Gastrocnemius medialis (tissue), 4 donors: ENCODE results near the gene ZNF536. TPM values are rescaled to one million over a fixed set of nuclear protein-coding genes. Genes with fewer than 3 reads are reported as not detected.

Experiments
- ATAC-seq, 2 donors: fragments of 150-250 bp; one replicate each; pipeline ENCODE4 v1.9.1; 2016
- DNase-seq, 2 donors: peaks; one replicate each; pipeline ENCODE4 v3.0.0-alpha.2; 2019
- H3K27ac ChIP-seq, 4 donors: fragments of 200-600 bp; sonication (generic); 1 replicate in 1 of 4; 2 replicates in 3 of 4; pipeline ENCODE4 v1.5.1; 2016 to 2018; ENCODE audit warnings: mild to moderate bottlenecking in 2 of 4, moderate library complexity in 1 of 4
- H3K27me3 ChIP-seq, 3 donors: fragments of 200-600 bp; sonication (generic) in 2 of 3; 1 replicate in 1 of 3; 2 replicates in 2 of 3; pipeline versions ENCODE4 v1.5.1 to v1.6.0; 2016 to 2019; ENCODE audit warnings: mild to moderate bottlenecking in 1 of 3, moderate library complexity in 1 of 3
- H3K36me3 ChIP-seq, 2 donors: fragments of 200-600 bp; sonication (generic) in 1 of 2; one replicate each; pipeline ENCODE4 v1.5.1; 2017 to 2018
- H3K4me1 ChIP-seq, 2 donors: fragments of 200-600 bp; sonication (generic) in 1 of 2; one replicate each; pipeline ENCODE4 v1.5.1; 2016 to 2017; ENCODE audit warnings: mild to moderate bottlenecking in 2 of 2
- H3K4me3 ChIP-seq, 4 donors: fragments of 200-600 bp; sonication (generic) in 3 of 4; 1 replicate in 1 of 4; 2 replicates in 3 of 4; pipeline ENCODE4 v1.5.1; 2016 to 2019; ENCODE audit warnings: mild to moderate bottlenecking in 2 of 4
- H3K9me3 ChIP-seq, 3 donors: fragments of 200-600 bp; sonication (generic) in 2 of 3; 1 replicate in 1 of 3; 2 replicates in 2 of 3; pipeline ENCODE4 v1.5.1; 2016 to 2019
- CTCF ChIP-seq, 5 experiments: fragments of 450-650 bp in 3 of 5; fragments of 200-600 bp in 2 of 5; sonication (generic) in 2 of 5; IDR thresholded peaks in 4 of 5; conservative IDR thresholded peaks in 1 of 5; 1 replicate in 4 of 5; 2 replicates in 1 of 5; pipeline ENCODE4 v1.5.1; 2016 to 2019; ENCODE audit warnings: antibody characterized with exemption in 5 of 5, mild to moderate bottlenecking in 3 of 5, moderate library complexity in 3 of 5
- POLR2A ChIP-seq, 2 donors: fragments of 450-650 bp; IDR thresholded peaks; one replicate each; pipeline ENCODE4 v1.6.1; 2017; ENCODE audit warnings: antibody characterized with exemption in 2 of 2, mild to moderate bottlenecking in 2 of 2, moderate library complexity in 2 of 2
- in situ Hi-C, 4 donors: fragments of 200-750 bp; cut with MboI; loops; one replicate each; pipeline versions ENCODE4 v1.15.0 to v1.8.0; 2017; ENCODE audit warnings: low sequenced_read_pairs in 4 of 4
- intact Hi-C: fragments of 100-400 bp; cut with DNase I; formaldehyde crosslinking; loops from one replicate; pipeline ENCODE4 v1.15.1; 2023; ENCODE audit warnings: low total_unique reads
- total RNA-seq, 4 donors: library from RNA; depleted of rRNA; stranded (reverse); fragments of >200 nt; gene quantifications; one replicate each; pipeline versions ENCODE4 v1.1.0 to v1.2.3, GENCODE V29; 2016

The ZNF536 gene
- total RNA-seq, 4 donors from 2014 or later, result 0.12 to 0.44 (median 0.20) TPM; not detected in 1

- ATAC-seq (no peak), DNase-seq (no peak)
- Histone ChIP-seq H3K4me1 (no peaks in the 10 kb centered on the region), H3K9me3 (no peaks in the 10 kb centered on the region), H3K27ac (no peak overlapping the region), H3K4me3 (no peak overlapping the region), H3K36me3 (no peaks in the 10 kb centered on the region), H3K27me3 (peaks cover 0 to 5% (median 0%) of the 10 kb centered on the region in 3 donors)
- in situ Hi-C loops (no loop called here), intact Hi-C loops (no loop called here)
- TF ChIP-seq POLR2A (IDR thresholded peaks at IDR 0.05) (no peak), CTCF (IDR thresholded peaks at IDR 0.05 in 4 of 5, conservative IDR thresholded peaks at IDR 0.05 in 1 of 5) (no peak)
These were observed 70.5 kb downstream of the ZNF536 start for GRCh38 chr19:30442674-30443073.

- in situ Hi-C loops, result no loop called here
- ATAC-seq, result no peak
These were observed 71.5 kb downstream of the ZNF536 start for GRCh38 chr19:30443531-30444252.

GRCh38 chr19:30444253-30444671 lies 72.1 kb downstream of the ZNF536 start:
- H3K4me3 ChIP-seq, result no peak overlapping the region
- H3K27me3 ChIP-seq, result peaks cover 0 to 13% (median 4%) of the 10 kb centered on the region in 3 donors
- H3K9me3 ChIP-seq, result no peaks in the 10 kb centered on the region
- no peaks in the 10 kb centered on the region for H3K36me3 ChIP-seq
- H3K4me1 ChIP-seq, result peaks cover 0 to 2% of the 10 kb centered on the region in 2 donors
- no peak overlapping the region for H3K27ac ChIP-seq
- no peak for TF ChIP-seq POLR2A (IDR thresholded peaks at IDR 0.05)
- no peak for TF ChIP-seq CTCF (IDR thresholded peaks at IDR 0.05 in 4 of 5, conservative IDR thresholded peaks at IDR 0.05 in 1 of 5)
- DNase-seq, result no peak
- intact Hi-C loops (no loop called here), in situ Hi-C loops (no loop called here)
- no peak for ATAC-seq

More at GRCh38 chr19:30443531-30444252, 71.5 kb downstream of the ZNF536 start:
- no peak overlapping the region for H3K4me3 ChIP-seq
- intact Hi-C loops, result no loop called here
- no peaks in the 10 kb centered on the region for H3K4me1 ChIP-seq
- TF ChIP-seq CTCF (IDR thresholded peaks at IDR 0.05 in 4 of 5, conservative IDR thresholded peaks at IDR 0.05 in 1 of 5), result no peak
- TF ChIP-seq POLR2A (IDR thresholded peaks at IDR 0.05), result no peak
- no peak overlapping the region for H3K27ac ChIP-seq
- peaks cover 0 to 8% (median 3%) of the 10 kb centered on the region in 3 donors for H3K27me3 ChIP-seq
- H3K36me3 ChIP-seq, result no peaks in the 10 kb centered on the region
- no peak for DNase-seq
- no peaks in the 10 kb centered on the region for H3K9me3 ChIP-seq

- no peak overlapping the region for H3K4me3 ChIP-seq
- H3K27ac ChIP-seq, result no peak overlapping the region
- H3K4me1 ChIP-seq, result peaks cover 0 to 6% of the 10 kb centered on the region in 2 donors
- no peak for TF ChIP-seq CTCF (IDR thresholded peaks at IDR 0.05 in 4 of 5, conservative IDR thresholded peaks at IDR 0.05 in 1 of 5)
- TF ChIP-seq POLR2A (IDR thresholded peaks at IDR 0.05), result no peak
- no peak for ATAC-seq
- intact Hi-C loops (no loop called here), in situ Hi-C loops (no loop called here)
- peaks cover 0 to 17% (median 4%) of the 10 kb centered on the region in 3 donors for H3K27me3 ChIP-seq
- DNase-seq, result no peak
- H3K36me3 ChIP-seq, result no peaks in the 10 kb centered on the region
- H3K9me3 ChIP-seq, result no peaks in the 10 kb centered on the region
These were observed 72.6 kb downstream of the ZNF536 start for GRCh38 chr19:30444686-30445232.
